HEK293 (cell line): ENCODE measurements around the gene DDOST.
A peak's percentile ranks its signal among the peaks of the same experiment; 100 is the strongest.

ENCODE experiments used
- CTCF ChIA-PET: fragments of 350-600 bp; formaldehyde crosslinking; extraction: SDS; loops from one replicate; lab custom pipeline; 2021; ENCODE audit warnings: antibody characterized with exemption; lab: Yijun Ruan, JAX
- POLR2A ChIA-PET: fragments of 300-600 bp; formaldehyde crosslinking; extraction: SDS; loops from one replicate; lab custom pipeline; 2020; ENCODE audit warnings: antibody characterized with exemption, inconsistent platforms; lab: Yijun Ruan, JAX
- H3K27ac ChIP-seq: fragments of 200-500 bp; sonication (Bioruptor generic); 2 replicates; pipeline ENCODE4 v1.5.1; 2014; ENCODE audit warnings: low read depth, low read length, control low read depth, inconsistent platforms; ENCODE audit errors: extremely low read depth
- H3K36me3 ChIP-seq, 2 experiments: fragments of 200-500 bp in 1 of 2; sonication (Bioruptor generic) in 1 of 2; 1 replicate in 1 of 2; 2 replicates in 1 of 2; pipeline ENCODE4 v1.5.1; 2014 to 2017; ENCODE audit warnings: inconsistent platforms in 2 of 2, low read length in 2 of 2; ENCODE audit not compliant: control insufficient read depth in 2 of 2, insufficient read depth in 1 of 2
- H3K4me1 ChIP-seq: fragments of 200-500 bp; sonication (Bioruptor generic); 2 replicates; pipeline ENCODE4 v1.5.1; 2014; ENCODE audit warnings: mild to moderate bottlenecking, low read length, inconsistent platforms; ENCODE audit not compliant: control insufficient read depth, insufficient read depth
- H3K4me3 ChIP-seq: 2 replicates; pipeline ENCODE4 v1.5.1; 2011; ENCODE audit warnings: low read depth, mild to moderate bottlenecking, control low read depth, low read length, moderate library complexity
- H3K9me3 ChIP-seq: fragments of 200-500 bp; sonication (Bioruptor generic); 2 replicates; pipeline ENCODE4 v1.5.1; 2014; ENCODE audit warnings: low read depth, low read length, inconsistent platforms; ENCODE audit not compliant: control insufficient read depth, insufficient read depth
- BCL11A ChIP-seq: fragments of 450-650 bp; formaldehyde crosslinking; IDR thresholded peaks from 2 replicates; pipeline ENCODE4 v1.5.1; 2016; ENCODE audit warnings: low read depth, missing biosample characterization, missing genetic modification characterization
- BCL11B ChIP-seq: fragments of 450-650 bp; formaldehyde crosslinking; IDR thresholded peaks from 2 replicates; pipeline ENCODE4 v1.5.1; 2016; ENCODE audit warnings: low read depth, missing biosample characterization, missing genetic modification characterization
- GLIS2 ChIP-seq: fragments of 450-650 bp; formaldehyde crosslinking; IDR thresholded peaks from 2 replicates; pipeline ENCODE4 v1.5.1; 2016; ENCODE audit warnings: missing biosample characterization, missing genetic modification characterization
- SETDB1 ChIP-seq: IDR thresholded peaks from one replicate; pipeline ENCODE4 v1.6.1; 2017; ENCODE audit warnings: mild to moderate bottlenecking, low read length, moderate library complexity, mixed read lengths; ENCODE audit not compliant: insufficient read length
- SP7 ChIP-seq: fragments of 450-650 bp; formaldehyde crosslinking; IDR thresholded peaks from 2 replicates; pipeline ENCODE4 v1.5.1; 2016; ENCODE audit warnings: missing biosample characterization, missing genetic modification characterization
- TRIM28 ChIP-seq: IDR thresholded peaks from 2 replicates; pipeline ENCODE4 v1.6.1; 2011; ENCODE audit warnings: low read length, control low read depth, borderline replicate concordance
- ZBTB17 ChIP-seq: fragments of 450-650 bp; formaldehyde crosslinking; IDR thresholded peaks from 2 replicates; pipeline ENCODE4 v1.5.1; 2016; ENCODE audit warnings: missing biosample characterization, missing genetic modification characterization
- ZBTB21 ChIP-seq: fragments of 450-650 bp; formaldehyde crosslinking; IDR thresholded peaks from 2 replicates; pipeline ENCODE4 v1.5.1; 2017; ENCODE audit warnings: missing biosample characterization, missing genetic modification characterization
- ZFP37 ChIP-seq: fragments of 450-650 bp; formaldehyde crosslinking; IDR thresholded peaks from 2 replicates; pipeline ENCODE4 v1.5.1; 2016; ENCODE audit warnings: missing biosample characterization, missing genetic modification characterization
- ZNF133 ChIP-seq: fragments of 450-650 bp; formaldehyde crosslinking; IDR thresholded peaks from 2 replicates; pipeline ENCODE4 v1.5.1; 2016; ENCODE audit warnings: missing biosample characterization, missing genetic modification characterization
- ZNF19 ChIP-seq: fragments of 450-650 bp; formaldehyde crosslinking; IDR thresholded peaks from 2 replicates; pipeline ENCODE4; 2016; ENCODE audit warnings: missing biosample characterization, missing genetic modification characterization, low read depth
- ZNF292 ChIP-seq: fragments of 450-650 bp; formaldehyde crosslinking; IDR thresholded peaks from 2 replicates; pipeline ENCODE4 v1.5.1; 2016; ENCODE audit warnings: low read depth, missing biosample characterization, missing genetic modification characterization, borderline replicate concordance
- ZNF366 ChIP-seq: fragments of 450-650 bp; formaldehyde crosslinking; conservative IDR thresholded peaks from 2 replicates; pipeline ENCODE4 v1.5.1; 2016; ENCODE audit warnings: missing biosample characterization, missing genetic modification characterization
- ZNF416 ChIP-seq: fragments of 450-650 bp; formaldehyde crosslinking; IDR thresholded peaks from 2 replicates; pipeline ENCODE4 v1.5.1; 2016; ENCODE audit warnings: missing biosample characterization, missing genetic modification characterization
- ZNF518A ChIP-seq: fragments of 450-650 bp; formaldehyde crosslinking; conservative IDR thresholded peaks from 2 replicates; pipeline ENCODE4 v1.5.1; 2016; ENCODE audit warnings: low read depth, missing biosample characterization, missing genetic modification characterization
- ZNF548 ChIP-seq: fragments of 450-650 bp; formaldehyde crosslinking; IDR thresholded peaks from 2 replicates; pipeline ENCODE4 v1.5.1; 2016; ENCODE audit warnings: missing biosample characterization, missing genetic modification characterization
- ZNF560 ChIP-seq: fragments of 450-650 bp; formaldehyde crosslinking; IDR thresholded peaks from 2 replicates; pipeline ENCODE4 v1.5.1; 2017; ENCODE audit warnings: missing biosample characterization, missing genetic modification characterization, borderline replicate concordance
- ZNF600 ChIP-seq: fragments of 450-650 bp; formaldehyde crosslinking; IDR thresholded peaks from 2 replicates; pipeline ENCODE4 v1.5.1; 2016; ENCODE audit warnings: missing biosample characterization, missing genetic modification characterization
- ZNF610 ChIP-seq: fragments of 450-650 bp; formaldehyde crosslinking; IDR thresholded peaks from 2 replicates; pipeline ENCODE4 v1.5.1; 2016; ENCODE audit warnings: missing biosample characterization, missing genetic modification characterization, borderline replicate concordance
- ZNF629 ChIP-seq: fragments of 450-650 bp; formaldehyde crosslinking; IDR thresholded peaks from 2 replicates; pipeline ENCODE4 v1.5.1; 2017; ENCODE audit warnings: missing biosample characterization, missing genetic modification characterization
- ZNF654 ChIP-seq: fragments of 450-650 bp; formaldehyde crosslinking; IDR thresholded peaks from 2 replicates; pipeline ENCODE4 v1.5.1; 2016; ENCODE audit warnings: low read depth, missing biosample characterization, missing genetic modification characterization
- ZNF660 ChIP-seq: fragments of 450-650 bp; IDR thresholded peaks from 2 replicates; pipeline ENCODE4 v1.5.1; 2018; ENCODE audit warnings: missing biosample characterization, mild to moderate bottlenecking, missing genetic modification characterization
- ZNF704 ChIP-seq: fragments of 450-650 bp; formaldehyde crosslinking; IDR thresholded peaks from 2 replicates; pipeline ENCODE4 v1.5.1; 2016; ENCODE audit warnings: missing biosample characterization, missing genetic modification characterization
- TF ChIP-seq, protein P1 (sequence below): fragments of 450-650 bp; formaldehyde crosslinking; IDR thresholded peaks from 2 replicates; pipeline ENCODE4 v1.5.1; 2016; ENCODE audit warnings: missing biosample characterization, missing genetic modification characterization, borderline replicate concordance
- TF ChIP-seq, protein P2 (sequence below): fragments of 450-650 bp; formaldehyde crosslinking; IDR thresholded peaks from 2 replicates; pipeline ENCODE4 v1.5.1; 2016; ENCODE audit warnings: missing biosample characterization, missing genetic modification characterization

Gene DDOST

GRCh38 chr1:20633190-20634064 lies 27.7 kb downstream of the DDOST start, which contains the start of gene PINK1:
Gene PINK1, plus strand, starts transcription at chr1:20633458. Its CDS starts 91 bp downstream, at chr1:20633549.
- ChIA-PET CTCF (interaction anchor here (0.6 to 6.9 kb wide), 49 partner anchors 8 to 1624 kb away, joined by 3 to 105 read pairs (median 4); partner anchors contain the start of genes CDA, DDOST, FAM43B and MUL1), POLR2A (interaction anchor here (0.5 to 3.0 kb wide), 20 partner anchors 12 to 153 kb away, joined by 3 to 24 read pairs (median 4); partner anchors contain the start of genes CDA, DDOST and MUL1)
- H3K9me3 ChIP-seq = no peaks in the 10 kb centered on the region
- peaks cover 3 to 19% of the 10 kb centered on the region in 2 experiments; a peak in 2 of 3 replicates for H3K36me3 ChIP-seq
- H3K4me1 ChIP-seq = no peaks in the 10 kb centered on the region
- peak within 1 kb of the TSS; percentile 95 for H3K27ac ChIP-seq
- peak within 1 kb of the TSS; percentile 81 for H3K4me3 ChIP-seq
- no peak for TF ChIP-seq ZNF548 (tag by site-specific recombination)
- no peak for TF ChIP-seq ZNF416 (tag by site-specific recombination)
- no peak for TF ChIP-seq BCL11A (tag by site-specific recombination)
- TF ChIP-seq, protein P1, sequence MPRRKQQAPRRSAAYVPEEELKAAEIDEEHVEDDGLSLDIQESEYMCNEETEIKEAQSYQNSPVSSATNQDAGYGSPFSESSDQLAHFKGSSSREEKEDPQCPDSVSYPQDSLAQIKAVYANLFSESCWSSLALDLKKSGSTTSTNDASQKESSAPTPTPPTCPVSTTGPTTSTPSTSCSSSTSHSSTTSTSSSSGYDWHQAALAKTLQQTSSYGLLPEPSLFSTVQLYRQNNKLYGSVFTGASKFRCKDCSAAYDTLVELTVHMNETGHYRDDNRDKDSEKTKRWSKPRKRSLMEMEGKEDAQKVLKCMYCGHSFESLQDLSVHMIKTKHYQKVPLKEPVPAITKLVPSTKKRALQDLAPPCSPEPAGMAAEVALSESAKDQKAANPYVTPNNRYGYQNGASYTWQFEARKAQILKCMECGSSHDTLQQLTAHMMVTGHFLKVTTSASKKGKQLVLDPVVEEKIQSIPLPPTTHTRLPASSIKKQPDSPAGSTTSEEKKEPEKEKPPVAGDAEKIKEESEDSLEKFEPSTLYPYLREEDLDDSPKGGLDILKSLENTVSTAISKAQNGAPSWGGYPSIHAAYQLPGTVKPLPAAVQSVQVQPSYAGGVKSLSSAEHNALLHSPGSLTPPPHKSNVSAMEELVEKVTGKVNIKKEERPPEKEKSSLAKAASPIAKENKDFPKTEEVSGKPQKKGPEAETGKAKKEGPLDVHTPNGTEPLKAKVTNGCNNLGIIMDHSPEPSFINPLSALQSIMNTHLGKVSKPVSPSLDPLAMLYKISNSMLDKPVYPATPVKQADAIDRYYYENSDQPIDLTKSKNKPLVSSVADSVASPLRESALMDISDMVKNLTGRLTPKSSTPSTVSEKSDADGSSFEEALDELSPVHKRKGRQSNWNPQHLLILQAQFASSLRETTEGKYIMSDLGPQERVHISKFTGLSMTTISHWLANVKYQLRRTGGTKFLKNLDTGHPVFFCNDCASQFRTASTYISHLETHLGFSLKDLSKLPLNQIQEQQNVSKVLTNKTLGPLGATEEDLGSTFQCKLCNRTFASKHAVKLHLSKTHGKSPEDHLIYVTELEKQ (tag by site-specific recombination) = no peak
- TF ChIP-seq ZFP37 (tag by site-specific recombination) = no peak
- TF ChIP-seq ZNF518A (tag by site-specific recombination) = peak; percentile 30; the same call in 1 of the 2 replicates
- no peak for TF ChIP-seq ZNF704
- TF ChIP-seq ZNF19 (tag by site-specific recombination) = no peak
- no peak for TF ChIP-seq ZNF133 (tag by site-specific recombination)
- no peak for TF ChIP-seq ZNF292
- peak; percentile 41; the same call in 1 of the 2 replicates for TF ChIP-seq ZNF600 (tag by site-specific recombination)
- TF ChIP-seq BCL11B = 0 out of 2 replicates have a peak, but pooled peaks have one; percentile 34
- TF ChIP-seq, protein P2, sequence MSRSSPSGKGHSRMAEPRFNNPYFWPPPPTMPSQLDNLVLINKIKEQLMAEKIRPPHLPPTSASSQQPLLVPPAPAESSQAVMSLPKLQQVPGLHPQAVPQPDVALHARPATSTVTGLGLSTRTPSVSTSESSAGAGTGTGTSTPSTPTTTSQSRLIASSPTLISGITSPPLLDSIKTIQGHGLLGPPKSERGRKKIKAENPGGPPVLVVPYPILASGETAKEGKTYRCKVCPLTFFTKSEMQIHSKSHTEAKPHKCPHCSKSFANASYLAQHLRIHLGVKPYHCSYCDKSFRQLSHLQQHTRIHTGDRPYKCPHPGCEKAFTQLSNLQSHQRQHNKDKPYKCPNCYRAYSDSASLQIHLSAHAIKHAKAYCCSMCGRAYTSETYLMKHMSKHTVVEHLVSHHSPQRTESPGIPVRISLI (tag by site-specific recombination) = no peak
- TF ChIP-seq ZNF629 (tag by site-specific recombination) = no peak
- TF ChIP-seq ZBTB17 (tag by site-specific recombination) = no peak
- peak; percentile 79 for TF ChIP-seq ZNF660
- no peak for TF ChIP-seq ZBTB21 (tag by site-specific recombination)
- no peak for TF ChIP-seq ZNF366
- TF ChIP-seq ZNF560 = no peak
- TF ChIP-seq GLIS2 (tag by site-specific recombination) = peak; percentile 53; the same call in 1 of the 2 replicates
- no peak for TF ChIP-seq ZNF610 (tag by site-specific recombination)
- 0 out of 2 replicates have a peak, but pooled peaks have one; percentile 51 for TF ChIP-seq TRIM28
- TF ChIP-seq SP7 (tag by site-specific recombination) = peak; percentile 55; the same call in 1 of the 2 replicates
- peak; percentile 20 for TF ChIP-seq ZNF654 (tag by site-specific recombination)
- TF ChIP-seq SETDB1 = no peak
